K562 (cell line): ENCODE measurements around the gene KIRREL1. TPM values are rescaled to one million over a fixed set of nuclear protein-coding genes. Genes with fewer than 3 reads are reported as not detected.

ENCODE experiments used
- ATAC-seq: fragments of 200-7000 bp; cut with Tn5 transposase; 3 replicates; pipeline ENCODE4 v1.9.1; 2020; ENCODE audit warnings: moderate library complexity
- BruUV-seq: library from RNA; stranded (reverse); fragments of 400-500 nt; replicated peaks from 2 replicates; lab custom pipeline; 2021; lab: Mats Ljungman, UMichigan
- CTCF ChIA-PET: fragments of 300-600 bp; formaldehyde crosslinking; extraction: SDS; loops from one replicate; lab custom pipeline; 2021; ENCODE audit warnings: low intra/inter-chr PET ratio; lab: Yijun Ruan, JAX
- POLR2A ChIA-PET: fragments of 300-600, 350-650 bp; sonication (Branson Sonifier 250); formaldehyde crosslinking; extraction: SDS; loops from one replicate; lab custom pipeline; 2021; ENCODE audit warnings: antibody characterized with exemption, inconsistent platforms; lab: Yijun Ruan, JAX
- DNase-seq, 4 experiments: peaks; one replicate each; pipeline versions ENCODE4 v3.0.0 to v3.0.0-alpha.2; 2011 to 2018; ENCODE audit warnings: low spot score in 3 of 4, mixed read lengths in 3 of 4; ENCODE audit errors: extremely low read depth in 1 of 4
- FAIRE-seq: peaks from 2 replicates; lab custom pipeline; 2011; peaks lifted over from hg19 to GRCh38; lab: Jason Lieb, UNC
- H2AFZ ChIP-seq: 2 replicates; pipeline ENCODE4 v1.6.0; 2011; ENCODE audit warnings: low read depth, low read length, control low read depth, inconsistent platforms
- H3K27ac ChIP-seq: fragments of 200-600 bp; 3 replicates; pipeline ENCODE4 v1.8.0; 2011; ENCODE audit warnings: low read depth, mild to moderate bottlenecking, control low read depth, inconsistent platforms, low read length, moderate library complexity, mixed read lengths; ENCODE audit errors: extremely low read depth
- H3K27me3 ChIP-seq, 2 experiments: fragments of 300-600 bp in 1 of 2; 2 replicates in 1 of 2; 3 replicates in 1 of 2; pipeline versions ENCODE4 v1.6.0 to v1.8.0; 2011; ENCODE audit warnings: inconsistent platforms in 2 of 2, low read length in 2 of 2, mild to moderate bottlenecking in 1 of 2, mixed read lengths in 1 of 2, moderate library complexity in 1 of 2; ENCODE audit not compliant: control insufficient read depth in 2 of 2, insufficient read depth in 2 of 2
- H3K36me3 ChIP-seq: fragments of 300-600 bp; 3 replicates; pipeline ENCODE4 v1.8.0; 2011; ENCODE audit warnings: mild to moderate bottlenecking, low read length, inconsistent platforms; ENCODE audit not compliant: control insufficient read depth, insufficient read depth
- H3K4me1 ChIP-seq, 2 experiments: fragments of 200-600 bp in 1 of 2; replicated peaks in 1 of 2; 2 replicates in 1 of 2; 3 replicates in 1 of 2; pipeline versions ENCODE4 v1.5.1 to v1.8.0; 2011; ENCODE audit warnings: inconsistent platforms in 2 of 2, low read length in 2 of 2, mild to moderate bottlenecking in 1 of 2, mixed read lengths in 1 of 2, moderate library complexity in 1 of 2; ENCODE audit not compliant: control insufficient read depth in 2 of 2, insufficient read depth in 2 of 2
- H3K4me2 ChIP-seq: 2 replicates; pipeline ENCODE4 v1.6.1; 2011; ENCODE audit warnings: low read length, control low read depth, inconsistent platforms, mixed read lengths; ENCODE audit not compliant: insufficient read depth
- H3K4me3 ChIP-seq: fragments of 200-600 bp; sonication (generic), shearing (Covaris generic); 2 replicates; pipeline ENCODE4 v1.5.1; 2016; ENCODE audit warnings: control low read depth, inconsistent platforms
- H3K79me2 ChIP-seq: fragments of 200-600 bp; 3 replicates; pipeline ENCODE4 v1.8.0; 2011; ENCODE audit warnings: low read length, inconsistent platforms; ENCODE audit not compliant: control insufficient read depth, insufficient read depth
- H3K9ac ChIP-seq, 2 experiments: 2 replicates each; pipeline versions ENCODE4 v1.6.0 to v1.6.1; 2011; ENCODE audit warnings: low read depth in 2 of 2, low read length in 2 of 2, control low read depth in 1 of 2, inconsistent platforms in 1 of 2, mild to moderate bottlenecking in 1 of 2, mixed read lengths in 1 of 2; ENCODE audit not compliant: insufficient read depth in 1 of 2
- H3K9me1 ChIP-seq: one replicate; pipeline ENCODE4 v1.6.0; 2011; ENCODE audit warnings: inconsistent platforms, mild to moderate bottlenecking, low read length, moderate library complexity; ENCODE audit not compliant: control insufficient read depth, insufficient read depth
- H3K9me3 ChIP-seq: replicated peaks from 2 replicates; pipeline ENCODE4 v1.5.1; 2011; ENCODE audit warnings: low read depth, low read length, inconsistent platforms; ENCODE audit not compliant: control insufficient read depth, insufficient read depth
- H4K20me1 ChIP-seq: replicated peaks from 2 replicates; pipeline ENCODE4 v1.6.1; 2011; ENCODE audit warnings: low read length, inconsistent platforms, mixed read lengths; ENCODE audit not compliant: control insufficient read depth, insufficient read depth
- RFX1 ChIP-seq: fragments of 450-650 bp; IDR thresholded peaks from 2 replicates; pipeline ENCODE4 v1.6.1; 2016; ENCODE audit warnings: mild to moderate bottlenecking, moderate library complexity
- WGBS: fragments of 100-300 bp; shearing (Covaris generic); methylation state at CpG from one replicate; pipeline ENCODE4 v1.1.6; 2016; ENCODE audit warnings: low coverage, mixed read lengths; ENCODE audit not compliant: insufficient coverage; ENCODE audit errors: missing lambda C conversion rate; 5-methylcytosine and 5-hydroxymethylcytosine counted together
- in situ Hi-C: fragments of 300-500 bp; cut with MboI; formaldehyde crosslinking; loops from 4 replicates; pipeline ENCODE4 v1.15.0; 2018; ENCODE audit warnings: inconsistent platforms, mixed read lengths
- intact Hi-C: fragments of 100-400 bp; cut with micrococcal nuclease; formaldehyde crosslinking; loops from 2 replicates; pipeline ENCODE4 v1.14.2; 2022
- polyA plus RNA-seq, 8 experiments: library from polyadenylated mRNA; depleted of rRNA in 4 of 8; stranded (reverse) in 5 of 8; unstranded in 3 of 8; fragments of >200 nt; fragmentation: Nextera tagmentation in 2 of 8; fragmentation: Illumina TruSeq in 1 of 8; extraction: Ambion mirVana in 2 of 8; extraction: Trizol in 1 of 8; gene quantifications; 2 replicates each; pipeline versions ENCODE4 v1.2.1 to v1.2.3, GENCODE V29; 2011 to 2014; ENCODE audit warnings: inconsistent platforms in 1 of 8, missing spikeins in 1 of 8
- total RNA-seq, 7 experiments: library from RNA; depleted of rRNA in 6 of 7; stranded (reverse); fragments of >200 nt in 6 of 7; fragmentation: Illumina TruSeq in 2 of 7; extraction: Trizol in 2 of 7; gene quantifications; 2 replicates each; pipeline versions ENCODE4 v1.2.1 to v1.2.3, GENCODE V29; 2011 to 2021; ENCODE audit warnings: low replicate concordance in 1 of 7
- TF ChIP-seq, protein P1 (sequence below): sonication (generic); formaldehyde crosslinking; IDR thresholded peaks from 2 replicates; pipeline ENCODE4 v1.8.0; 2022; ENCODE audit warnings: missing genetic modification reagents, mild to moderate bottlenecking, borderline replicate concordance
- TF ChIP-seq, protein P2 (sequence below): fragments of 450-650 bp; formaldehyde crosslinking; IDR thresholded peaks from 2 replicates; pipeline ENCODE4 v1.4.0; 2020; ENCODE audit warnings: mild to moderate bottlenecking, moderate library complexity

Gene KIRREL1
- total and polyA plus RNA-seq, 9 of the 15 experiments (the other 6 are each of a cell fraction or from before 2014, with no cell fraction given), result under 0.01 to 0.22 (median 0.03) TPM; not detected in 3

DNA sequence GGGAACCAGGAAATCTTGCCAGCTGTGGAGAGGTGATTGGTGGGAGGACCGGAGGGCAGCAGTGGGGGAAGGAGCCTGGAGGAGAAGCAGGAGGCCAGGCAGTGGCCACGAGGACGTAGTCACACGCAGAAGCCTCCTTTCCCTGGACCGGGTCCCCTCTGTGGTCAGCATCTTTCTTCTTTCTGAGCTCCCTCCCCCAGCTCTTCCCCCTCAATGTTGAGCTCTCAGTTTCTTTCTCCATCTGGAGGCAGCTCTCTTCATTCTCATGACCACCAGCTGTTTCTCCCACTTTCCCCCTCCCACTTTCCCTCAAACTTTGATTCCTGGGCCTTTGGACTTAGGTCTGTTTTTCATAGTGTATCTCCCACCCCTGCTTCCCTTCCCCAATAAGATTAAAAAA lies 18.3 kb downstream of the KIRREL1 start (continued):
- TF ChIP-seq, protein P1, sequence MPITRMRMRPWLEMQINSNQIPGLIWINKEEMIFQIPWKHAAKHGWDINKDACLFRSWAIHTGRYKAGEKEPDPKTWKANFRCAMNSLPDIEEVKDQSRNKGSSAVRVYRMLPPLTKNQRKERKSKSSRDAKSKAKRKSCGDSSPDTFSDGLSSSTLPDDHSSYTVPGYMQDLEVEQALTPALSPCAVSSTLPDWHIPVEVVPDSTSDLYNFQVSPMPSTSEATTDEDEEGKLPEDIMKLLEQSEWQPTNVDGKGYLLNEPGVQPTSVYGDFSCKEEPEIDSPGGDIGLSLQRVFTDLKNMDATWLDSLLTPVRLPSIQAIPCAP (CRISPR knock-in tag), result no peak

DNA sequence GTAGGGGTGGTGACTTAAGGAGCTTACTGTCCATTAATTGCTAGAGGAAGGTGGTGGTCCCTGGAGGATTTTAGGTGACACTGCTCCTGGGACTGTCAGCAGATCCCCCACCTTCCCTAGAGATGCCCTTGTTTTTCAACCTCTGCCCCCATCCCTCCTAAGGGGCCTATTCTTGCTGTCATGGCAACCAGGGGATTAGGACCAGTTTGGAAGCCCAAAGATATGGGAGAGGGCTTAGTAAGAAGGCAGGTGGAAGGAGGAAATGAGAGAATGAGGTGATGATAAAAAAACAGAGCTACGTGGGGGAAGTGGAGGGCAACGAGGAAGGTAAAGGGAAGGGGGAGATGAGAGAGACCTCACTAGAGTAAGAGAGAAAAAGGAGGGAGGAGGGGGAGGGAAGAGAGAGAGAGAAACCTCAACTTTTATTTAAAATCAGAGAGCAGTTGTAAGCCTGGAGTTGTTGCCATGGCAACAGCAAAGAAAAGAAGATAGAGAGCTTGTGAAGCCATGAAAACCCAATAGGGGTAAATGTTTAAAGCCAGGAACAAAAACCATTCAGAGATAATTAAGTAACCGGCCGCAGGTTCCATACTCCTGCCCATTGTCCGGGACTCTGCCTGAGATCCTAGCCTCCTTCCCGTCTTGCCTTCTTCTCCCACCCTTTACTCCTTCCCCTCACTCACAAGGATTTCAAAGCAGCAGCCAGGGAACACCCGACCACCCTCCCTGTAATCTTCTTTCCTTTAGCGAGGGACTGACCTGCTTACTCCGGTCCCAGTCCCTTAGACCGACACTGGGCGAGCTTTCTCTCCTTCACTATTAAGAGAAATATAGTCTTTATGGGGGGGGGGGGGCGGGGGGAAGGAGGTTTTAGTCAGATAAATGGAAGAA lies 20.6 kb downstream of the KIRREL1 start:
- Histone ChIP-seq H3K9me1 (no peaks in the 10 kb centered on the region), H3K9me3 (no peaks in the 10 kb centered on the region), H3K36me3 (no peaks in the 10 kb centered on the region), H3K4me3 (no peak overlapping the region), H3K27me3 (peaks cover 8 to 28% of the 10 kb centered on the region in 2 experiments; a peak in 4 of 5 replicates), H4K20me1 (no peaks in the 10 kb centered on the region), H2AFZ (no peak overlapping the region), H3K4me1 (no peaks in the 10 kb centered on the region), H3K79me2 (no peaks in the 10 kb centered on the region), H3K27ac (no peak overlapping the region), H3K9ac (no peak overlapping the region), H3K4me2 (no peak overlapping the region)
- BruUV-seq, result no TSS peak
- ChIA-PET CTCF (no interaction called here), POLR2A (no interaction called here)
- in situ Hi-C loops, result no loop called here
- no peak for FAIRE-seq
- ATAC-seq, result no peak
- peak; percentile 87 for TF ChIP-seq RFX1
- TF ChIP-seq, protein P2, sequence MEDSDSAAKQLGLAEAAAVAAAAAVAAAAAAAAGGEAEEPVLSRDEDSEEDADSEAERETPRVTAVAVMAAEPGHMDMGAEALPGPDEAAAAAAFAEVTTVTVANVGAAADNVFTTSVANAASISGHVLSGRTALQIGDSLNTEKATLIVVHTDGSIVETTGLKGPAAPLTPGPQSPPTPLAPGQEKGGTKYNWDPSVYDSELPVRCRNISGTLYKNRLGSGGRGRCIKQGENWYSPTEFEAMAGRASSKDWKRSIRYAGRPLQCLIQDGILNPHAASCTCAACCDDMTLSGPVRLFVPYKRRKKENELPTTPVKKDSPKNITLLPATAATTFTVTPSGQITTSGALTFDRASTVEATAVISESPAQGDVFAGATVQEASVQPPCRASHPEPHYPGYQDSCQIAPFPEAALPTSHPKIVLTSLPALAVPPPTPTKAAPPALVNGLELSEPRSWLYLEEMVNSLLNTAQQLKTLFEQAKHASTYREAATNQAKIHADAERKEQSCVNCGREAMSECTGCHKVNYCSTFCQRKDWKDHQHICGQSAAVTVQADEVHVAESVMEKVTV (CRISPR knock-in tag), result no peak
- intact Hi-C loops, result no loop called here
- no peak for DNase-seq
- 0% methylated on average over 11 of the region's 12 CpGs for WGBS
